OCI-LY1 (cell line): ENCODE measurements around the gene MICALL2.

Source experiments
- H2AFZ ChIP-seq: fragments of 200-600 bp; sonication (generic), shearing (Covaris generic); 2 replicates; pipeline ENCODE4 v1.6.0; 2014; ENCODE audit warnings: antibody characterized with exemption, mild to moderate bottlenecking, low read length
- H3F3A ChIP-seq: fragments of 200-600 bp; sonication (generic), shearing (Covaris generic); 2 replicates; pipeline ENCODE4 v1.6.0; 2014; ENCODE audit warnings: mild to moderate bottlenecking, antibody characterized with exemption, low read length, moderate library complexity; ENCODE audit not compliant: insufficient read depth
- H3K27ac ChIP-seq: fragments of 200-600 bp; sonication (generic); 2 replicates; pipeline ENCODE4 v1.5.1; 2014; ENCODE audit warnings: low read length, mixed run types, mild to moderate bottlenecking, low read depth; ENCODE audit not compliant: poor library complexity, severe bottlenecking
- H3K27me3 ChIP-seq: fragments of 200-600 bp; sonication (generic); 2 replicates; pipeline ENCODE4 v1.6.0; 2014; ENCODE audit warnings: antibody characterized with exemption, mild to moderate bottlenecking, low read length, moderate library complexity; ENCODE audit not compliant: insufficient read depth
- H3K36me3 ChIP-seq: fragments of 200-600 bp; sonication (generic); 2 replicates; pipeline ENCODE4 v1.6.1; 2014; ENCODE audit warnings: mild to moderate bottlenecking, antibody characterized with exemption, low read length, moderate library complexity, mixed read lengths; ENCODE audit not compliant: insufficient read depth
- H3K4me1 ChIP-seq: fragments of 200-600 bp; sonication (generic); 2 replicates; pipeline ENCODE4 v1.5.1; 2014; ENCODE audit warnings: mild to moderate bottlenecking, low read length, moderate library complexity; ENCODE audit not compliant: insufficient read depth, severe bottlenecking
- H3K4me2 ChIP-seq: fragments of 200-600 bp; sonication (generic), shearing (Covaris generic); 2 replicates; pipeline ENCODE4 v1.6.1; 2014; ENCODE audit warnings: low read length
- H3K4me3 ChIP-seq: fragments of 200-600 bp; sonication (generic); 2 replicates; pipeline ENCODE4 v1.5.1; 2014; ENCODE audit warnings: low read length, low read depth, mild to moderate bottlenecking, mixed read lengths; ENCODE audit not compliant: poor library complexity, severe bottlenecking
- H3K79me2 ChIP-seq: fragments of 200-600 bp; shearing (Covaris generic); 2 replicates; pipeline ENCODE4 v1.6.1; 2016; ENCODE audit warnings: mixed run types, low read length, mixed read lengths; ENCODE audit not compliant: insufficient read depth
- H3K9ac ChIP-seq: fragments of 200-600 bp; sonication (generic), shearing (Covaris generic); 2 replicates; pipeline ENCODE4 v1.6.1; 2014; ENCODE audit warnings: mild to moderate bottlenecking, low read length, mixed read lengths
- H3K9me2 ChIP-seq: fragments of 200-600 bp; sonication (generic), shearing (Covaris generic); 2 replicates; pipeline ENCODE4 v1.6.1; 2014; ENCODE audit warnings: low read depth, mild to moderate bottlenecking, low read length, mixed read lengths
- H3K9me3 ChIP-seq: fragments of 200-600 bp; shearing (Covaris generic); 2 replicates; pipeline ENCODE4 v1.6.1; 2014; ENCODE audit warnings: low read length, mixed read lengths
- H4K20me1 ChIP-seq: fragments of 200-600 bp; sonication (generic), shearing (Covaris generic); 2 replicates; pipeline ENCODE4 v1.6.0; 2016; ENCODE audit warnings: mild to moderate bottlenecking, low read length; ENCODE audit not compliant: insufficient read depth
- CTCF ChIP-seq: fragments of 200-600 bp; sonication (generic), shearing (Covaris generic); IDR thresholded peaks from 2 replicates; pipeline ENCODE4 v1.5.1; 2017; ENCODE audit warnings: mild to moderate bottlenecking, antibody characterized with exemption, low read length, moderate library complexity, mixed read lengths
- EZH2 ChIP-seq: fragments of 200-600 bp; sonication (generic), shearing (Covaris generic); IDR thresholded peaks from 2 replicates; pipeline ENCODE4 v1.8.0; 2017; ENCODE audit warnings: borderline replicate concordance, mixed run types, mild to moderate bottlenecking, antibody characterized with exemption, low read length, moderate library complexity, mixed read lengths

MICALL2 gene

DNA sequence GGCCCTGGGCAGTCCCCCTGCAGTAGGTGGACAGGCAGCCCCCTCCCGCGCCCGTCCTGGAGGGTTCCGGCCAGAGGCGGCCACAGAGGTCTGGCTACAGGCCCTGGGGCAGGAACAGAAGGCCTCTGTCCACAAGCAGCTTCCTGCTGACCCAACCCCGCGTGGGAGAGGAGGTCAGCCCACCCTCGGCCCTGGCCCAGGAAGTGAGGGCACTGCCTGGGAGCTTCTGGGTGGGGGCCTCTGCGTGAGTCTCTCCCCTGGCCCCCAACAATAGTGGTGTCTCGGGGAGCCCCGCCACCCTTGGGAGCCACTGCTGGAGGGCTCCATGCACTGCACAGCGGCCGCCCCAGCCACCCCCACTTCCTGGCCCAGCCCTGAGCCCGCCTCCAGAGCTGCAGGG lies 4.7 kb downstream of the MICALL2 start:
- no peaks in the 10 kb centered on the region for H3K79me2 ChIP-seq
- no peak overlapping the region for H2AFZ ChIP-seq
- no peak for TF ChIP-seq EZH2
- TF ChIP-seq CTCF: no peak
- H3K4me1 ChIP-seq: no peaks in the 10 kb centered on the region
- H3K27ac ChIP-seq: no peak overlapping the region
- H3F3A ChIP-seq: no peaks in the 10 kb centered on the region
- H3K27me3 ChIP-seq: peaks cover 4% of the 10 kb centered on the region; the same call in 1 of the 2 replicates
- no peaks in the 10 kb centered on the region for H4K20me1 ChIP-seq
- no peak overlapping the region for H3K9ac ChIP-seq
- H3K9me3 ChIP-seq: no peaks in the 10 kb centered on the region
- no peaks in the 10 kb centered on the region for H3K9me2 ChIP-seq
- no peak overlapping the region for H3K4me3 ChIP-seq
- H3K4me2 ChIP-seq: no peak overlapping the region
- H3K36me3 ChIP-seq: no peaks in the 10 kb centered on the region

- no peaks in the 10 kb centered on the region for H4K20me1 ChIP-seq
- H3K27me3 ChIP-seq: peaks cover 4% of the 10 kb centered on the region; the same call in 1 of the 2 replicates
- no peak overlapping the region for H3K4me3 ChIP-seq
Observed at GRCh38 chr7:1452205-1452604, 7.1 kb downstream of the MICALL2 start.

DNA sequence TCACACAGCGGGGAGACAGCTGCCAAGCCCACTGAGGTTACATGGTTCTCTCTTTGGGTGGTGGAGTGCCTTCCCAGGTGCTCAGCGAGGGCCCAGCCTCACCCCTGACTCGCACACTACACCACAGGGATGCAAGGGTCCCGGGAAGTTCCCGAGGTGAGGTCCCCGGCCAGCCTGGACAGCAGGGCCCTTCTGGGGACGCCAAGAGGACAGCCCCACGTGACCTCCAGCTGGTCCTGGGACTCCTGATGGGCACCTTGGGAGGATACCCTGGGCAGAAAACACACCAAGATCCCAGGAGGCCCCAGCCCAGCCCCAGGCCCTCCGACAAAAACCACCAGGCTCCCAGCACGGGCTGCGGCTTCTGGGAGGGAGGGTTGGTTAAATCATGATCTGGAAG lies 8.3 kb downstream of the MICALL2 start:
- peaks cover 4% of the 10 kb centered on the region; the same call in 1 of the 2 replicates for H3K27me3 ChIP-seq
- H3K4me1 ChIP-seq: no peaks in the 10 kb centered on the region
- no peaks in the 10 kb centered on the region for H3K79me2 ChIP-seq
- H4K20me1 ChIP-seq: no peaks in the 10 kb centered on the region
- H3K27ac ChIP-seq: no peak overlapping the region
- H3K4me2 ChIP-seq: no peak overlapping the region
- H3K36me3 ChIP-seq: no peaks in the 10 kb centered on the region
- H3K9me2 ChIP-seq: no peaks in the 10 kb centered on the region
- H3K4me3 ChIP-seq: no peak overlapping the region
- H3K9ac ChIP-seq: no peak overlapping the region
- no peak overlapping the region for H2AFZ ChIP-seq
- TF ChIP-seq EZH2 (no peak), CTCF (no peak)
- H3K9me3 ChIP-seq: no peaks in the 10 kb centered on the region
- H3F3A ChIP-seq: no peaks in the 10 kb centered on the region

More at GRCh38 chr7:1452205-1452604, 7.1 kb downstream of the MICALL2 start:
- H3K36me3 ChIP-seq: no peaks in the 10 kb centered on the region
- no peak overlapping the region for H3K4me2 ChIP-seq
- H3K9me2 ChIP-seq: no peaks in the 10 kb centered on the region
- H3K79me2 ChIP-seq: no peaks in the 10 kb centered on the region
- no peak overlapping the region for H3K9ac ChIP-seq
- H3K27ac ChIP-seq: no peak overlapping the region
- H3K9me3 ChIP-seq: no peaks in the 10 kb centered on the region
- no peaks in the 10 kb centered on the region for H3K4me1 ChIP-seq
- no peak for TF ChIP-seq CTCF
- no peak for TF ChIP-seq EZH2
- no peak overlapping the region for H2AFZ ChIP-seq
- no peaks in the 10 kb centered on the region for H3F3A ChIP-seq
